GM18508 (cell line): ENCODE data around the gene PALLD.

Experiments used
- ATAC-seq: cut with Tn5 transposase; IDR thresholded peaks from one replicate; pipeline ENCODE4 v1.9.1; 2021; ENCODE audit warnings: moderate number of reproducible peaks; ENCODE audit not compliant: insufficient read depth, unreplicated experiment

Gene PALLD

GRCh38 chr4:168877511-168878491 is 380.9 kb downstream of the PALLD start:
- ATAC-seq: no peak

- no peak for ATAC-seq
These were observed 381.8 kb downstream of the PALLD start for GRCh38 chr4:168878623-168879022.

GRCh38 chr4:168879188-168879587 is 382.3 kb downstream of the PALLD start:
- ATAC-seq: no peak

GRCh38 chr4:168880072-168880675 is 383.3 kb downstream of the PALLD start:
- ATAC-seq: no peak

- ATAC-seq: peak; percentile 60
These were observed 384.2 kb downstream of the PALLD start for GRCh38 chr4:168880811-168881595.

- ATAC-seq: no peak
These were observed 385.0 kb downstream of the PALLD start for GRCh38 chr4:168881781-168882420.

- ATAC-seq: no peak
These were observed 385.9 kb downstream of the PALLD start for GRCh38 chr4:168882650-168883233.

GRCh38 chr4:168883513-168883912 is 386.7 kb downstream of the PALLD start:
- ATAC-seq: no peak

- no peak for ATAC-seq
These were observed 387.6 kb downstream of the PALLD start for GRCh38 chr4:168884251-168885124.

- no peak for ATAC-seq
These were observed 388.5 kb downstream of the PALLD start for GRCh38 chr4:168885400-168885799.

- ATAC-seq: no peak
These were observed 389.5 kb downstream of the PALLD start for GRCh38 chr4:168886351-168886750.

- ATAC-seq: no peak
These were observed 391.0 kb downstream of the PALLD start for GRCh38 chr4:168887809-168888208.

GRCh38 chr4:168888715-168889215 is 391.9 kb downstream of the PALLD start:
- ATAC-seq: no peak

GRCh38 chr4:168891086-168891485 is 394.2 kb downstream of the PALLD start:
- ATAC-seq: no peak

GRCh38 chr4:168891688-168892087 is 394.8 kb downstream of the PALLD start:
- no peak for ATAC-seq

GRCh38 chr4:168892475-168892874 is 395.6 kb downstream of the PALLD start:
- ATAC-seq: no peak

GRCh38 chr4:168893205-168893604 is 396.4 kb downstream of the PALLD start:
- ATAC-seq: no peak

- ATAC-seq: peak; percentile 63
These were observed 397.0 kb downstream of the PALLD start for GRCh38 chr4:168893807-168894206.

GRCh38 chr4:168900080-168900479 is 403.2 kb downstream of the PALLD start:
- no peak for ATAC-seq
